Stomach (tissue), 9 donors: ENCODE data around the gene CD2AP. TPM values are rescaled to one million over a fixed set of nuclear protein-coding genes. Genes with fewer than 3 reads are reported as not detected.
A peak's percentile ranks its signal among the peaks of the same experiment; 100 is the strongest.

Experiments used
- DNase-seq, 2 donors: peaks; one replicate each; pipeline versions ENCODE4 v3.0.0 to v3.0.0-alpha.2; 2013 to 2019
- H3K27ac ChIP-seq, 5 donors: fragments of 200-600 bp in 4 of 5; sonication (generic) in 4 of 5; one replicate each; pipeline ENCODE4 v1.5.1; 2013 to 2019; ENCODE audit warnings: mild to moderate bottlenecking in 1 of 5, moderate library complexity in 1 of 5
- H3K27me3 ChIP-seq, 3 donors: fragments of 200-600 bp; sonication (generic); one replicate each; pipeline ENCODE4 v1.5.1; 2017 to 2019; ENCODE audit warnings: mixed run types in 1 of 3
- H3K36me3 ChIP-seq, 4 donors: fragments of 200-600 bp; sonication (generic); 1 replicate in 3 of 4; 2 replicates in 1 of 4; pipeline ENCODE4 v1.5.1; 2016 to 2019
- H3K4me1 ChIP-seq, 4 donors: fragments of 200-600 bp; sonication (generic); one replicate each; pipeline ENCODE4 v1.5.1; 2016 to 2019
- H3K4me3 ChIP-seq, 4 donors: fragments of 200-600 bp; sonication (generic) in 3 of 4; one replicate each; pipeline ENCODE4 v1.5.1; 2016 to 2019; ENCODE audit warnings: mild to moderate bottlenecking in 1 of 4
- H3K9me3 ChIP-seq, 4 donors: fragments of 200-600 bp; sonication (generic); one replicate each; pipeline ENCODE4 v1.5.1; 2016 to 2019
- CTCF ChIP-seq, 7 experiments: fragments of 450-650 bp in 4 of 7; fragments of 200-600 bp in 3 of 7; sonication (generic) in 3 of 7; IDR thresholded peaks; one replicate each; pipeline ENCODE4 v1.5.1; 2016 to 2019; ENCODE audit warnings: antibody characterized with exemption in 7 of 7, control low read depth in 2 of 7, mild to moderate bottlenecking in 1 of 7
- EP300 ChIP-seq: sonication (generic); formaldehyde crosslinking; IDR thresholded peaks from one replicate; pipeline ENCODE4 v1.6.1; 2017; ENCODE audit warnings: antibody characterized with exemption
- POLR2A ChIP-seq, 4 donors: fragments of 450-650 bp; IDR thresholded peaks; one replicate each; pipeline ENCODE4 v1.6.1; 2016; ENCODE audit warnings: antibody characterized with exemption in 4 of 4, control low read depth in 2 of 4, mild to moderate bottlenecking in 1 of 4, moderate library complexity in 1 of 4
- POLR2AphosphoS5 ChIP-seq, 3 donors: sonication (generic); formaldehyde crosslinking; IDR thresholded peaks; one replicate each; pipeline ENCODE4 v1.6.1; 2016; ENCODE audit warnings: antibody characterized with exemption in 3 of 3
- WGBS, 5 donors: extraction: QIAGEN DNeasy Blood & Tissue Kit in 3 of 5; methylation state at CpG; one replicate each; pipeline versions ENCODE4 v1.1.5 to v1.1.7; 2013 to 2018; 5-methylcytosine and 5-hydroxymethylcytosine counted together
- intact Hi-C: fragments of 100-400 bp; cut with DNase I; formaldehyde crosslinking; loops from one replicate; pipeline ENCODE4 v1.15.1; 2023; ENCODE audit warnings: low total_unique reads
- polyA plus RNA-seq, 3 donors: library from polyadenylated mRNA; stranded (reverse); fragments of 200-250 nt; gene quantifications; one replicate each; pipeline ENCODE4 v1.2.3, GENCODE V29; 2013
- total RNA-seq, 5 donors: library from RNA; depleted of rRNA; stranded (reverse); fragments of >200 nt; gene quantifications; one replicate each; pipeline versions ENCODE4 v1.1.0 to v1.2.3, GENCODE V29; 2014 to 2016
- donor health status: healthy with polysubstance abuse.
- donor health status: Bipolar disorder and iron deficiency.
- donor health status: healthy.

Gene CD2AP
- total and polyA plus RNA-seq, 8 donors = 10.3 to 118 (median 46.9) TPM

- no peak for DNase-seq
- Histone ChIP-seq H3K4me3 (no peak overlapping the region), H3K27me3 (no peaks in the 10 kb centered on the region), H3K27ac (no peak overlapping the region), H3K9me3 (no peaks in the 10 kb centered on the region), H3K36me3 (no peaks in the 10 kb centered on the region), H3K4me1 (no peaks in the 10 kb centered on the region)
- intact Hi-C loops = no loop called here
- no peak for TF ChIP-seq CTCF (IDR thresholded peaks at IDR 0.05)
- WGBS, 5 donors = 63 to 89% (median 87%) methylated on average over 4 of the region's 4 CpGs
Observed at GRCh38 chr6:47654255-47654654, 176.7 kb downstream of the CD2AP start.

- WGBS, 5 donors = 54 to 65% (median 60%) methylated on average over 7 of the region's 7 CpGs
- intact Hi-C loops = no loop called here
- no peak overlapping the region for H3K27ac ChIP-seq
- H3K9me3 ChIP-seq = no peaks in the 10 kb centered on the region
- H3K36me3 ChIP-seq = no peaks in the 10 kb centered on the region
- H3K4me1 ChIP-seq = no peaks in the 10 kb centered on the region
- no peak for TF ChIP-seq CTCF (IDR thresholded peaks at IDR 0.05)
- TF ChIP-seq POLR2A (IDR thresholded peaks at IDR 0.05) = no peak
- TF ChIP-seq POLR2AphosphoS5 (IDR thresholded peaks at IDR 0.05) = no peak
- TF ChIP-seq EP300 = no peak
- DNase-seq = peak; percentile 42 to 51
- no peaks in the 10 kb centered on the region for H3K27me3 ChIP-seq
- no peak overlapping the region for H3K4me3 ChIP-seq
Observed at GRCh38 chr6:47655719-47656595, 178.4 kb downstream of the CD2AP start.

- TF ChIP-seq POLR2A (IDR thresholded peaks at IDR 0.05) (no peak), EP300 (no peak), CTCF (IDR thresholded peaks at IDR 0.05) (no peak), POLR2AphosphoS5 (IDR thresholded peaks at IDR 0.05) (no peak)
- H3K9me3 ChIP-seq = no peaks in the 10 kb centered on the region
- no peak overlapping the region for H3K27ac ChIP-seq
- no peak for DNase-seq
- H3K4me1 ChIP-seq = no peaks in the 10 kb centered on the region
- H3K36me3 ChIP-seq = no peaks in the 10 kb centered on the region
- H3K27me3 ChIP-seq = peaks cover 0 to 5% (median 0%) of the 10 kb centered on the region in 3 donors
- H3K4me3 ChIP-seq = no peak overlapping the region
- WGBS, 5 donors = 72 to 89% (median 83%) methylated on average over 5 of the region's 5 CpGs
- intact Hi-C loops = no loop called here
Observed at GRCh38 chr6:47661960-47662359, 184.4 kb downstream of the CD2AP start.

GRCh38 chr6:47663462-47664216, 186.1 kb downstream of the CD2AP start:
- no peaks in the 10 kb centered on the region for H3K9me3 ChIP-seq
- H3K4me1 ChIP-seq = no peaks in the 10 kb centered on the region
- peaks cover 0 to 5% (median 0%) of the 10 kb centered on the region in 3 donors for H3K27me3 ChIP-seq
- TF ChIP-seq POLR2A (IDR thresholded peaks at IDR 0.05) (no peak), EP300 (no peak), POLR2AphosphoS5 (IDR thresholded peaks at IDR 0.05) (no peak)
- H3K36me3 ChIP-seq = no peaks in the 10 kb centered on the region
- intact Hi-C loops = no loop called here
- peak in 1 of 2 donors; percentile 14 for DNase-seq
- H3K27ac ChIP-seq = no peak overlapping the region
- WGBS, 5 donors = 73 to 85% (median 80%) methylated on average over 12 to 13 of the region's 13 CpGs
- no peak overlapping the region for H3K4me3 ChIP-seq
